Measurements from ENCODE around the gene TEX10. TPM values are rescaled to one million over a fixed set of nuclear protein-coding genes. Genes with fewer than 3 reads are reported as not detected.

The TEX10 gene
- total RNA-seq, 2 donors from 2014 or later = 9.6 to 18.0 TPM

DNA sequence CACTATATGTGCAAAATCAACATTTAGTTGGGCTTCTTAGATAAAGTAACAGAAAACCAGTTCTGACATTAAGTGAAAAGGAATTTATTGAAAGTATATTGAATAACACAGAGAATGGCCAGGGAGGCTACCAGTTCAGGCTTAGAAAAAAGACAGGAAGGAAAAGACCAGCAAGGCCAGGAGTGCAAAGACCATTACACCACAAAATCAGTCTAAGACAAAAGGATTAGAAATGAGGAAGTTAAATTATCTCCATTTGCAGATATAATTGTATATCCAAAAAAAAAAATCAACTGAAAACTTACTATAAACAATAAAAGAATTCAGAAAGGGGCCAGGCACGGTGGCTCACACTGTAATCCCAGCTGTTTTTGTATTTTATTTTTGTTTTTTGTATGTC is 4.8 kb upstream of the TEX10 start:
- Histone ChIP-seq H3K27ac (no peak overlapping the region), H3K4me3 (no peak overlapping the region), H3K27me3 (replicated peaks; ENCODE audit: insufficient read depth) (no peaks in the 10 kb centered on the region), H3K36me3 (no peaks in the 10 kb centered on the region), H3K4me1 (ENCODE audit: control insufficient read depth in 1 of 2, low read depth in 2 of 2) (peaks cover 4 to 7% of the 10 kb centered on the region in 2 donors), H3K9me3 (no peaks in the 10 kb centered on the region)
- DNase-seq (ENCODE audit: low spot score) (no peak), ATAC-seq (ENCODE audit: insufficient number of reproducible peaks, low FRiP score, low read depth) (no peak)
- no peak for TF ChIP-seq CTCF (IDR thresholded peaks at IDR 0.05)

DNA sequence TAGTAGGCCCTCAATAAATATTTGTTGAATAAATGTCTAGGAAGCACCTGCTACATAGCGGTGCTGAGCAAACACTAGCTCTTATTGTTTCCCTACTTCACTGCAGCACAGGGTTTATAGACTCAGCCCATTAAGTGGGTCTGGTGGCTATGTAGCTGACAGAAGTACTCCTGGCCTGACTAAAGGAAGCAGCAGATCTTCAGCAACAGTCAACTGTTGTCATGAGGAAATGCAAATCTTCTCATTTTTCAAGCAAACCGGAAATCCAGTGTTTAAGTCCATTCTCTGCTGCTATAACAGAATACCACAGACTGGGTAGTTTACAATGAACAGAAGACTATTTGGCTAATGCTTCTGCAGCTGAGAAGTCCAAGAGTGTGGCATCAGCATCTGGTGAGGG is 2.8 kb upstream of the TEX10 start:
- no peaks in the 10 kb centered on the region for H3K27me3 ChIP-seq (replicated peaks; ENCODE audit: insufficient read depth)
- ATAC-seq (ENCODE audit: insufficient number of reproducible peaks, low FRiP score, low read depth) (no peak), DNase-seq (ENCODE audit: low spot score) (no peak)
- TF ChIP-seq CTCF (IDR thresholded peaks at IDR 0.05) = no peak
- H3K36me3 ChIP-seq = no peaks in the 10 kb centered on the region
- no peaks in the 10 kb centered on the region for H3K9me3 ChIP-seq
- peaks cover 8 to 15% of the 10 kb centered on the region in 2 donors for H3K4me1 ChIP-seq (ENCODE audit: control insufficient read depth in 1 of 2, low read depth in 2 of 2)
- no peak overlapping the region for H3K27ac ChIP-seq
- H3K4me3 ChIP-seq = no peak overlapping the region

GRCh38 chr9:100354121-100354800 is 1.5 kb upstream of the TEX10 start:
- Histone ChIP-seq H3K9me3 (no peaks in the 10 kb centered on the region), H3K36me3 (no peaks in the 10 kb centered on the region), H3K4me1 (ENCODE audit: control insufficient read depth in 1 of 2, low read depth in 2 of 2) (peaks cover 8 to 15% of the 10 kb centered on the region in 2 donors), H3K27me3 (replicated peaks; ENCODE audit: insufficient read depth) (no peaks in the 10 kb centered on the region), H3K4me3 (no peak overlapping the region), H3K27ac (no peak overlapping the region)
- ATAC-seq (ENCODE audit: insufficient number of reproducible peaks, low FRiP score, low read depth) (no peak), DNase-seq (ENCODE audit: low spot score) (no peak)
- no peak for TF ChIP-seq CTCF (IDR thresholded peaks at IDR 0.05)

- peak; percentile 19 for ATAC-seq (ENCODE audit: insufficient number of reproducible peaks, low FRiP score, low read depth)
- H3K36me3 ChIP-seq = no peaks in the 10 kb centered on the region
- peak overlapping the region; percentile 98 for H3K4me3 ChIP-seq
- peak overlapping the region; percentile 73 to 78 for H3K27ac ChIP-seq
- no peak for DNase-seq (ENCODE audit: low spot score)
- no peaks in the 10 kb centered on the region for H3K9me3 ChIP-seq
- peaks cover 8 to 15% of the 10 kb centered on the region in 2 donors for H3K4me1 ChIP-seq (ENCODE audit: control insufficient read depth in 1 of 2, low read depth in 2 of 2)
- no peak for TF ChIP-seq CTCF (IDR thresholded peaks at IDR 0.05)
- H3K27me3 ChIP-seq (replicated peaks; ENCODE audit: insufficient read depth) = no peaks in the 10 kb centered on the region
Observed at GRCh38 chr9:100352201-100352726, 478 bp downstream of the TEX10 start.

DNA sequence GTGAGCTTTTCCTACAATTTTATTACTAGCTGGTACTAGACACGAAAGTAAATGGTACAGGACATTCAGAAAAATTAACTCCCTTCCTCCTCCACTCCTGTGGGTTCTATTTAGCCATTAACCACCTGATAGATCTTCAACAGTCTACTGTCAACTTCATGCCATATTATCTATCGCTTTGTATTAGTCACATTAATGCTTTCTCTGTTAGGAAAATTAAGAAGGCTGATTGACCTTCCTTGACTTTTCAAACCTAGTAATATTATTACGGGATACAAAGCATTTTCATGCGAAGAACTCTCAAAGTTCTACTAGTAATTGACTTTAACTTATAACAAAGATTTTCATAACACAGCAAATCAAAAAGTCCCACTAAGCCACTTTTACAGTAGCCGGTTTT is 1.2 kb downstream of the TEX10 start:
- no peak for TF ChIP-seq CTCF (IDR thresholded peaks at IDR 0.05)
- Histone ChIP-seq H3K4me3 (peak overlapping the region; percentile 98), H3K4me1 (ENCODE audit: control insufficient read depth in 1 of 2, low read depth in 2 of 2) (peaks cover 8 to 15% of the 10 kb centered on the region in 2 donors), H3K9me3 (no peaks in the 10 kb centered on the region), H3K36me3 (no peaks in the 10 kb centered on the region), H3K27ac (no peak overlapping the region), H3K27me3 (replicated peaks; ENCODE audit: insufficient read depth) (no peaks in the 10 kb centered on the region)
- DNase-seq (ENCODE audit: low spot score) (no peak), ATAC-seq (ENCODE audit: insufficient number of reproducible peaks, low FRiP score, low read depth) (no peak)
